ENCODE results near the gene NFE2L3. TPM values are rescaled to one million over a fixed set of nuclear protein-coding genes. Genes with fewer than 3 reads are reported as not detected.

NFE2L3 gene
- total and polyA plus RNA-seq, 9 of the 15 experiments (the other 6 are each of a cell fraction or from before 2014, with no cell fraction given), result 2.9 to 16.9 (median 12.4) TPM

DNA sequence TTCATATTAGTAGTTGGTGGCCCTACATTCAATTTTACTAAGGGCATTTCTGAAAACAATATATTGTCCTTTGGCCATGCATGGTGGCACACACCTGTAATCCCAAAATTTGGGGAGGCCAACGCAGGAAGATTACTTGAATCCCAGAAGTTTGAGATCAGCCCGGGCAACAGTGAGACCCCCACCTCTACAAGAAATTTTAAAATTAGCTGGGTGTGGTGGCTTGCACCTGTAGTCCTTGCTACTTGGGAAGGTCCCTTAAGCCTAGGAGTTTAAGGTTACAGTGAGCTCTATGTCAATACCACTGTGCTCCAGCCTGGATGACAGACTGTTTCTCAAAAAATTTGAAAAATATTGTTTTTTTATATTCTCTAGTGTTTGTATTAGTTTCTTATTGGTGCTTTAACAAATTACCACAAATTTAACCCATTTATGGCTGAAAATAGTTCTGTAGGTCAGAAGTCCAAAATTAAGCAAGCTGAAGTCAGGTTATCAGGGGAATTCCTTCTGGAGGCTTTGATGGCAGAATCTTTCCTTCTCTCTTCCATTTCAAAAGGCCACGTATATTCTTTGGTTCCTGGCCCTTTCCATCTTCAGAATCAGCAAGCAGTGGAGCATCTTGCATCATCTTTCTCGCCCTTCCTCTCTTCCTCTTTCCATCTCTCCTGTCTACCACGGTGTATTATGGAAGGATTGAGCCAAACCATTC, 62.0 kb downstream of the NFE2L3 start:
- in situ Hi-C loops (cut with MboI), result no loop called here
- no peak for FAIRE-seq
- Histone ChIP-seq H3K79me2 (ENCODE audit: control insufficient read depth, insufficient read depth, low read length) (peaks cover 14% of the 10 kb centered on the region; the same call in 2 of the 3 replicates), H3K9me1 (ENCODE audit: control insufficient read depth, insufficient read depth, low read length) (no peaks in the 10 kb centered on the region), H3K27me3 (ENCODE audit: control insufficient read depth in 2 of 2, insufficient read depth in 2 of 2, low read length in 2 of 2) (no peaks in the 10 kb centered on the region), H3K36me3 (ENCODE audit: control insufficient read depth, insufficient read depth, low read length) (peaks cover 41% of the 10 kb centered on the region), H2AFZ (ENCODE audit: low read depth, low read length) (no peak overlapping the region), H3K9ac (ENCODE audit: insufficient read depth in 1 of 2, low read depth in 2 of 2, low read length in 2 of 2) (no peak overlapping the region), H3K4me2 (ENCODE audit: insufficient read depth, low read length) (no peak overlapping the region), H4K20me1 (replicated peaks; ENCODE audit: control insufficient read depth, insufficient read depth, low read length) (no peaks in the 10 kb centered on the region), H3K4me1 (replicated peaks in 1 of 2; ENCODE audit: control insufficient read depth in 2 of 2, insufficient read depth in 2 of 2, low read length in 2 of 2) (no peaks in the 10 kb centered on the region; a peak in 1 of 5 replicates), H3K9me3 (replicated peaks; ENCODE audit: control insufficient read depth, insufficient read depth, low read depth, low read length) (no peaks in the 10 kb centered on the region), H3K27ac (ENCODE audit: extremely low read depth, low read depth, low read length) (no peak overlapping the region; the same call in 2 of the 3 replicates), H3K4me3 (no peak overlapping the region)
- WGBS (ENCODE audit: insufficient coverage, low coverage, missing lambda C conversion rate), result 36% methylated on average over 5 of the region's 5 CpGs
- no TSS peak for BruUV-seq (replicated peaks)
- ChIA-PET CTCF (ENCODE audit: low intra/inter-chr PET ratio) (no interaction called here), POLR2A (interaction anchor here (0.6 to 6.4 kb wide), 9 partner anchors 9 to 75 kb away, joined by 3 to 61 read pairs (median 7); partner anchors contain the start of genes CBX3 and HNRNPA2B1)
- no peak for DNase-seq (ENCODE audit: extremely low read depth in 1 of 4, low spot score in 3 of 4)
- intact Hi-C loops (cut with micrococcal nuclease), result no loop called here
- peak; percentile 64 for ATAC-seq
- TF ChIP-seq, protein P1, sequence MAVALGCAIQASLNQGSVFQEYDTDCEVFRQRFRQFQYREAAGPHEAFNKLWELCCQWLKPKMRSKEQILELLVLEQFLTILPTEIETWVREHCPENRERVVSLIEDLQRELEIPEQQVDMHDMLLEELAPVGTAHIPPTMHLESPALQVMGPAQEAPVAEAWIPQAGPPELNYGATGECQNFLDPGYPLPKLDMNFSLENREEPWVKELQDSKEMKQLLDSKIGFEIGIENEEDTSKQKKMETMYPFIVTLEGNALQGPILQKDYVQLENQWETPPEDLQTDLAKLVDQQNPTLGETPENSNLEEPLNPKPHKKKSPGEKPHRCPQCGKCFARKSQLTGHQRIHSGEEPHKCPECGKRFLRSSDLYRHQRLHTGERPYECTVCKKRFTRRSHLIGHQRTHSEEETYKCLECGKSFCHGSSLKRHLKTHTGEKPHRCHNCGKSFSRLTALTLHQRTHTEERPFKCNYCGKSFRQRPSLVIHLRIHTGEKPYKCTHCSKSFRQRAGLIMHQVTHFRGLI (CRISPR knock-in tag; IDR thresholded peaks at IDR 0.05), result no peak
- TF ChIP-seq, protein P2, sequence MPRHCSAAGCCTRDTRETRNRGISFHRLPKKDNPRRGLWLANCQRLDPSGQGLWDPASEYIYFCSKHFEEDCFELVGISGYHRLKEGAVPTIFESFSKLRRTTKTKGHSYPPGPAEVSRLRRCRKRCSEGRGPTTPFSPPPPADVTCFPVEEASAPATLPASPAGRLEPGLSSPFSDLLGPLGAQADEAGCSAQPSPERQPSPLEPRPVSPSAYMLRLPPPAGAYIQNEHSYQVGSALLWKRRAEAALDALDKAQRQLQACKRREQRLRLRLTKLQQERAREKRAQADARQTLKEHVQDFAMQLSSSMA (CRISPR knock-in tag; IDR thresholded peaks at IDR 0.05), result no peak
- TF ChIP-seq, protein P3, sequence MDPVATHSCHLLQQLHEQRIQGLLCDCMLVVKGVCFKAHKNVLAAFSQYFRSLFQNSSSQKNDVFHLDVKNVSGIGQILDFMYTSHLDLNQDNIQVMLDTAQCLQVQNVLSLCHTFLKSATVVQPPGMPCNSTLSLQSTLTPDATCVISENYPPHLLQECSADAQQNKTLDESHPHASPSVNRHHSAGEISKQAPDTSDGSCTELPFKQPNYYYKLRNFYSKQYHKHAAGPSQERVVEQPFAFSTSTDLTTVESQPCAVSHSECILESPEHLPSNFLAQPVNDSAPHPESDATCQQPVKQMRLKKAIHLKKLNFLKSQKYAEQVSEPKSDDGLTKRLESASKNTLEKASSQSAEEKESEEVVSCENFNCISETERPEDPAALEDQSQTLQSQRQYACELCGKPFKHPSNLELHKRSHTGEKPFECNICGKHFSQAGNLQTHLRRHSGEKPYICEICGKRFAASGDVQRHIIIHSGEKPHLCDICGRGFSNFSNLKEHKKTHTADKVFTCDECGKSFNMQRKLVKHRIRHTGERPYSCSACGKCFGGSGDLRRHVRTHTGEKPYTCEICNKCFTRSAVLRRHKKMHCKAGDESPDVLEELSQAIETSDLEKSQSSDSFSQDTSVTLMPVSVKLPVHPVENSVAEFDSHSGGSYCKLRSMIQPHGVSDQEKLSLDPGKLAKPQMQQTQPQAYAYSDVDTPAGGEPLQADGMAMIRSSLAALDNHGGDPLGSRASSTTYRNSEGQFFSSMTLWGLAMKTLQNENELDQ (CRISPR knock-in tag; IDR thresholded peaks at IDR 0.05; ENCODE audit: borderline replicate concordance), result no peak
- no peak for TF ChIP-seq HNRNPL (IDR thresholded peaks at IDR 0.05; ENCODE audit: low read depth, low read length)
- TF ChIP-seq CEBPG (CRISPR knock-in tag; IDR thresholded peaks at IDR 0.05), result peak; percentile 94
- TF ChIP-seq CEBPG (tag; conservative IDR thresholded peaks at IDR 0.05 in 1 of 2, IDR thresholded peaks at IDR 0.05 in 1 of 2), result peak; percentile 84 to 94
- TF ChIP-seq ZNF436 (CRISPR knock-in tag; IDR thresholded peaks at IDR 0.05), result no peak
- no peak for TF ChIP-seq HOXB6 (CRISPR knock-in tag; IDR thresholded peaks at IDR 0.05; ENCODE audit: borderline replicate concordance)
- no peak for TF ChIP-seq XRCC3 (IDR thresholded peaks at IDR 0.05)
- TF ChIP-seq MAFF (IDR thresholded peaks at IDR 0.05; ENCODE audit: low read length), result no peak
- TF ChIP-seq, protein P4, sequence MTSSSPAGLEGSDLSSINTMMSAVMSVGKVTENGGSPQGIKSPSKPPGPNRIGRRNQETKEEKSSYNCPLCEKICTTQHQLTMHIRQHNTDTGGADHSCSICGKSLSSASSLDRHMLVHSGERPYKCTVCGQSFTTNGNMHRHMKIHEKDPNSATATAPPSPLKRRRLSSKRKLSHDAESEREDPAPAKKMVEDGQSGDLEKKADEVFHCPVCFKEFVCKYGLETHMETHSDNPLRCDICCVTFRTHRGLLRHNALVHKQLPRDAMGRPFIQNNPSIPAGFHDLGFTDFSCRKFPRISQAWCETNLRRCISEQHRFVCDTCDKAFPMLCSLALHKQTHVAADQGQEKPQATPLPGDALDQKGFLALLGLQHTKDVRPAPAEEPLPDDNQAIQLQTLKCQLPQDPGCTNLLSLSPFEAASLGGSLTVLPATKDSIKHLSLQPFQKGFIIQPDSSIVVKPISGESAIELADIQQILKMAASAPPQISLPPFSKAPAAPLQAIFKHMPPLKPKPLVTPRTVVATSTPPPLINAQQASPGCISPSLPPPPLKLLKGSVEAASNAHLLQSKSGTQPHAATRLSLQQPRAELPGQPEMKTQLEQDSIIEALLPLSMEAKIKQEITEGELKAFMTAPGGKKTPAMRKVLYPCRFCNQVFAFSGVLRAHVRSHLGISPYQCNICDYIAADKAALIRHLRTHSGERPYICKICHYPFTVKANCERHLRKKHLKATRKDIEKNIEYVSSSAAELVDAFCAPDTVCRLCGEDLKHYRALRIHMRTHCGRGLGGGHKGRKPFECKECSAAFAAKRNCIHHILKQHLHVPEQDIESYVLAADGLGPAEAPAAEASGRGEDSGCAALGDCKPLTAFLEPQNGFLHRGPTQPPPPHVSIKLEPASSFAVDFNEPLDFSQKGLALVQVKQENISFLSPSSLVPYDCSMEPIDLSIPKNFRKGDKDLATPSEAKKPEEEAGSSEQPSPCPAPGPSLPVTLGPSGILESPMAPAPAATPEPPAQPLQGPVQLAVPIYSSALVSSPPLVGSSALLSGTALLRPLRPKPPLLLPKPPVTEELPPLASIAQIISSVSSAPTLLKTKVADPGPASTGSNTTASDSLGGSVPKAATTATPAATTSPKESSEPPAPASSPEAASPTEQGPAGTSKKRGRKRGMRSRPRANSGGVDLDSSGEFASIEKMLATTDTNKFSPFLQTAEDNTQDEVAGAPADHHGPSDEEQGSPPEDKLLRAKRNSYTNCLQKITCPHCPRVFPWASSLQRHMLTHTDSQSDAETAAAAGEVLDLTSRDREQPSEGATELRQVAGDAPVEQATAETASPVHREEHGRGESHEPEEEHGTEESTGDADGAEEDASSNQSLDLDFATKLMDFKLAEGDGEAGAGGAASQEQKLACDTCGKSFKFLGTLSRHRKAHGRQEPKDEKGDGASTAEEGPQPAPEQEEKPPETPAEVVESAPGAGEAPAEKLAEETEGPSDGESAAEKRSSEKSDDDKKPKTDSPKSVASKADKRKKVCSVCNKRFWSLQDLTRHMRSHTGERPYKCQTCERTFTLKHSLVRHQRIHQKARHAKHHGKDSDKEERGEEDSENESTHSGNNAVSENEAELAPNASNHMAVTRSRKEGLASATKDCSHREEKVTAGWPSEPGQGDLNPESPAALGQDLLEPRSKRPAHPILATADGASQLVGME (CRISPR knock-in tag; IDR thresholded peaks at IDR 0.05), result no peak
